ENCODE data around the gene TUBAL3. TPM values are rescaled to one million over a fixed set of nuclear protein-coding genes. Genes with fewer than 3 reads are reported as not detected.

TUBAL3 gene
- total and polyA plus RNA-seq, 10 donors = not detected

- WGBS, 5 donors = 84 to 93% (median 91%) methylated on average over 15 to 21 of the region's 22 CpGs
- peaks cover 0 to 3% (median 0%) of the 10 kb centered on the region in 8 donors for H3K9me3 ChIP-seq
- intact Hi-C loops (cut with DNase I; ENCODE audit: low total_unique reads) = no loop called here
- DNase-seq = no peak
- H3K4me1 ChIP-seq = no peaks in the 10 kb centered on the region
- H3K27ac ChIP-seq = no peak overlapping the region
- H3K4me3 ChIP-seq = no peak overlapping the region
- H3K36me3 ChIP-seq = no peaks in the 10 kb centered on the region
- TF ChIP-seq POLR2A (IDR thresholded peaks at IDR 0.05) (no peak), POLR2AphosphoS5 (IDR thresholded peaks at IDR 0.05) (no peak)
- H3K27me3 ChIP-seq (replicated peaks in 1 of 7) = peaks cover 0 to 10% (median 0%) of the 10 kb centered on the region in 7 donors
Observed at GRCh38 chr10:5373891-5374611, 30.6 kb downstream of the TUBAL3 start.

GRCh38 chr10:5373307-5373706 lies 31.3 kb downstream of the TUBAL3 start:
- DNase-seq = no peak
- no peaks in the 10 kb centered on the region for H3K36me3 ChIP-seq
- intact Hi-C loops (cut with DNase I; ENCODE audit: low total_unique reads) = no loop called here
- 69 to 79% (median 75%) methylated on average over 4 of the region's 4 CpGs for WGBS, 5 donors
- TF ChIP-seq POLR2AphosphoS5 (IDR thresholded peaks at IDR 0.05) = no peak
- no peak for TF ChIP-seq CTCF (IDR thresholded peaks at IDR 0.05 in 8 of 11, conservative IDR thresholded peaks at IDR 0.05 in 3 of 11)
- no peak for TF ChIP-seq POLR2A (IDR thresholded peaks at IDR 0.05)
- H3K27me3 ChIP-seq (replicated peaks in 1 of 7) = peaks cover 0 to 10% (median 0%) of the 10 kb centered on the region in 7 donors
- H3K4me1 ChIP-seq = no peaks in the 10 kb centered on the region
- no peaks in the 10 kb centered on the region for H3K9me3 ChIP-seq
- no peak overlapping the region for H3K27ac ChIP-seq
- H3K4me3 ChIP-seq = no peak overlapping the region

GRCh38 chr10:5370493-5371352 lies 33.9 kb downstream of the TUBAL3 start:
- DNase-seq = no peak
- WGBS, 5 donors = 77 to 91% (median 81%) methylated on average over 28 of the region's 28 CpGs
- intact Hi-C loops (cut with DNase I; ENCODE audit: low total_unique reads) = no loop called here
- no peaks in the 10 kb centered on the region for H3K36me3 ChIP-seq
- no peak for TF ChIP-seq CTCF (IDR thresholded peaks at IDR 0.05 in 8 of 11, conservative IDR thresholded peaks at IDR 0.05 in 3 of 11)
- no peak for TF ChIP-seq POLR2AphosphoS5 (IDR thresholded peaks at IDR 0.05)
- TF ChIP-seq POLR2A (IDR thresholded peaks at IDR 0.05) = no peak
- H3K27ac ChIP-seq = no peak overlapping the region
- H3K4me3 ChIP-seq = no peak overlapping the region
- H3K9me3 ChIP-seq = no peaks in the 10 kb centered on the region
- H3K27me3 ChIP-seq (replicated peaks in 1 of 7) = peaks cover 0 to 12% (median 0%) of the 10 kb centered on the region in 7 donors
- no peaks in the 10 kb centered on the region for H3K4me1 ChIP-seq

GRCh38 chr10:5369362-5370158 lies 35.1 kb downstream of the TUBAL3 start:
- 74 to 85% (median 81%) methylated on average over 16 of the region's 16 CpGs for WGBS, 5 donors
- no peak for DNase-seq
- peaks cover 0 to 17% (median 0%) of the 10 kb centered on the region in 7 donors for H3K27me3 ChIP-seq (replicated peaks in 1 of 7)
- TF ChIP-seq POLR2A (IDR thresholded peaks at IDR 0.05) (no peak), POLR2AphosphoS5 (IDR thresholded peaks at IDR 0.05) (no peak), CTCF (IDR thresholded peaks at IDR 0.05 in 8 of 11, conservative IDR thresholded peaks at IDR 0.05 in 3 of 11) (no peak)
- H3K4me3 ChIP-seq = no peak overlapping the region
- H3K4me1 ChIP-seq = no peaks in the 10 kb centered on the region
- H3K27ac ChIP-seq = no peak overlapping the region
- intact Hi-C loops (cut with DNase I; ENCODE audit: low total_unique reads) = no loop called here
- no peaks in the 10 kb centered on the region for H3K36me3 ChIP-seq
- H3K9me3 ChIP-seq = no peaks in the 10 kb centered on the region

Measured in spleen (tissue), 11 donors.